H1 (cell line): Measurements from ENCODE around the gene DEFB126. TPM values are rescaled to one million over a fixed set of nuclear protein-coding genes. Genes with fewer than 3 reads are reported as not detected.

Source experiments
- CTCF ChIA-PET: fragments of 300-600 bp; sonication (Branson Sonifier 250); formaldehyde crosslinking; loops from one replicate; lab custom pipeline; 2021; ENCODE audit not compliant: partially characterized antibody; lab: Charles Lee
- POLR2A ChIA-PET: fragments of 300-600 bp; sonication (Branson Sonifier 250); formaldehyde crosslinking; loops from one replicate; lab custom pipeline; 2021; ENCODE audit warnings: inconsistent platforms; ENCODE audit not compliant: partially characterized antibody; lab: Charles Lee
- DNase-seq, 2 experiments: peaks; one replicate each; pipeline versions ENCODE4 v3.0.0 to v3.0.0-alpha.2; 2010 to 2022; ENCODE audit warnings: low spot score in 2 of 2, low read depth in 1 of 2, mixed read lengths in 1 of 2
- FAIRE-seq: peaks from 2 replicates; lab custom pipeline; 2011; peaks lifted over from hg19 to GRCh38; lab: Jason Lieb, UNC
- H2AFZ ChIP-seq: 2 replicates; pipeline ENCODE4 v1.8.1; 2012; ENCODE audit warnings: low read length, inconsistent platforms
- H2AK5ac ChIP-seq: 2 replicates; pipeline ENCODE4 v1.6.1; 2013; ENCODE audit warnings: low read depth, low read length
- H2BK120ac ChIP-seq: replicated peaks from 2 replicates; pipeline ENCODE3; 2013; ENCODE audit warnings: low read depth, low read length, inconsistent platforms
- H2BK12ac ChIP-seq: 2 replicates; pipeline ENCODE4 v1.6.1; 2013; ENCODE audit warnings: low read depth, low read length
- H2BK15ac ChIP-seq: 2 replicates; pipeline ENCODE4 v1.6.1; 2013; ENCODE audit warnings: low read length
- H2BK20ac ChIP-seq: 2 replicates; pipeline ENCODE4 v1.6.1; 2013; ENCODE audit warnings: low read length
- H2BK5ac ChIP-seq: 2 replicates; pipeline ENCODE4 v1.6.1; 2013; ENCODE audit warnings: low read depth, low read length
- H3K14ac ChIP-seq: 2 replicates; pipeline ENCODE4 v1.6.1; 2013; ENCODE audit warnings: inconsistent platforms; ENCODE audit not compliant: insufficient read length
- H3K18ac ChIP-seq: 2 replicates; pipeline ENCODE4 v1.6.1; 2013; ENCODE audit warnings: low read length; ENCODE audit errors: extremely low read depth
- H3K23ac ChIP-seq: 2 replicates; pipeline ENCODE4 v1.6.1; 2013; ENCODE audit warnings: inconsistent platforms; ENCODE audit not compliant: insufficient read length
- H3K23me2 ChIP-seq: 2 replicates; pipeline ENCODE4 v1.6.1; 2013; ENCODE audit warnings: low read depth, low read length
- H3K27ac ChIP-seq: 2 replicates; pipeline ENCODE4 v1.6.1; 2011; ENCODE audit warnings: low read depth, low read length, inconsistent platforms
- H3K27me3 ChIP-seq, 4 experiments: replicated peaks in 1 of 4; 1 replicate in 1 of 4; 2 replicates in 3 of 4; pipeline versions ENCODE4 v1.6.1 to v1.8.1; 2011 to 2013; ENCODE audit warnings: low read length in 3 of 4, mild to moderate bottlenecking in 3 of 4, inconsistent platforms in 2 of 4, mixed read lengths in 2 of 4, moderate library complexity in 1 of 4; ENCODE audit not compliant: control insufficient read depth in 3 of 4, insufficient read depth in 3 of 4; ENCODE audit errors: extremely low read depth in 1 of 4
- H3K36me3 ChIP-seq, 4 experiments: 2 replicates each; pipeline versions ENCODE4 v1.6.1 to v1.8.1; 2011 to 2013; ENCODE audit warnings: mild to moderate bottlenecking in 4 of 4, low read length in 3 of 4, moderate library complexity in 2 of 4, control low read depth in 1 of 4, inconsistent platforms in 1 of 4; ENCODE audit not compliant: insufficient read depth in 4 of 4, control insufficient read depth in 2 of 4
- H3K4ac ChIP-seq: replicated peaks from 2 replicates; pipeline ENCODE3; 2013; ENCODE audit warnings: low read length, low read depth, mixed read lengths, inconsistent platforms; ENCODE audit not compliant: insufficient read length
- H3K4me1 ChIP-seq, 4 experiments: replicated peaks in 1 of 4; 1 replicate in 1 of 4; 2 replicates in 3 of 4; pipeline versions ENCODE4 v1.6.1 to v1.8.1; 2011 to 2013; ENCODE audit warnings: low read length in 3 of 4, inconsistent platforms in 2 of 4, mixed read lengths in 1 of 4; ENCODE audit not compliant: insufficient read depth in 4 of 4, control insufficient read depth in 3 of 4
- H3K4me2 ChIP-seq, 2 experiments: 2 replicates each; pipeline versions ENCODE4 v1.6.1 to v1.8.1; 2011 to 2013; ENCODE audit warnings: low read depth in 2 of 2, low read length in 2 of 2, control low read depth in 1 of 2, inconsistent platforms in 1 of 2, mild to moderate bottlenecking in 1 of 2; ENCODE audit not compliant: insufficient read depth in 1 of 2
- H3K4me3 ChIP-seq, 4 experiments: fragments of 200-600, 300-600 bp in 1 of 4; sonication (generic), shearing (Covaris generic), sonication (Bioruptor Twin) in 1 of 4; 2 replicates each; pipeline versions ENCODE4 v1.5.1 to v1.8.1; 2011 to 2016; ENCODE audit warnings: low read length in 4 of 4, low read depth in 3 of 4, control low read depth in 2 of 4, inconsistent platforms in 2 of 4, mild to moderate bottlenecking in 2 of 4, mixed read lengths in 1 of 4, moderate library complexity in 1 of 4; ENCODE audit not compliant: insufficient read depth in 2 of 4; ENCODE audit errors: extremely low read depth in 1 of 4
- H3K56ac ChIP-seq: replicated peaks from 2 replicates; pipeline ENCODE3; 2013; ENCODE audit warnings: low read depth, mild to moderate bottlenecking, mixed read lengths, low read length, inconsistent platforms; ENCODE audit not compliant: insufficient read length
- H3K79me1 ChIP-seq: 2 replicates; pipeline ENCODE4 v1.6.1; 2013; ENCODE audit warnings: low read depth, low read length, control low read depth
- H3K79me2 ChIP-seq, 2 experiments: 2 replicates each; pipeline versions ENCODE4 v1.6.1 to v1.8.1; 2012 to 2013; ENCODE audit warnings: low read length in 2 of 2, mild to moderate bottlenecking in 2 of 2, inconsistent platforms in 1 of 2; ENCODE audit not compliant: insufficient read depth in 2 of 2, control insufficient read depth in 1 of 2
- H3K9ac ChIP-seq, 4 experiments: replicated peaks in 1 of 4; 1 replicate in 1 of 4; 2 replicates in 3 of 4; pipeline versions ENCODE4 v1.6.1 to v1.8.1; 2011 to 2013; ENCODE audit warnings: low read depth in 3 of 4, low read length in 3 of 4, control low read depth in 2 of 4, mild to moderate bottlenecking in 2 of 4, moderate library complexity in 2 of 4, inconsistent platforms in 1 of 4; ENCODE audit errors: extremely low read depth in 1 of 4
- H3K9me3 ChIP-seq, 2 experiments: 2 replicates each; pipeline versions ENCODE4 v1.6.1 to v1.8.1; 2012 to 2013; ENCODE audit warnings: mild to moderate bottlenecking in 2 of 2, moderate library complexity in 2 of 2, control low read depth in 1 of 2, inconsistent platforms in 1 of 2, low read depth in 1 of 2, low read length in 1 of 2, mixed read lengths in 1 of 2; ENCODE audit not compliant: insufficient read depth in 2 of 2
- H4K20me1 ChIP-seq, 2 experiments: replicated peaks in 1 of 2; 2 replicates each; pipeline versions ENCODE3 to v1.8.1; 2011 to 2013; ENCODE audit warnings: inconsistent platforms in 2 of 2, low read length in 2 of 2, mild to moderate bottlenecking in 1 of 2; ENCODE audit not compliant: insufficient read depth in 2 of 2, control insufficient read depth in 1 of 2
- H4K5ac ChIP-seq: 2 replicates; pipeline ENCODE4 v1.6.1; 2013; ENCODE audit warnings: low read length, low read depth, mixed read lengths, inconsistent platforms; ENCODE audit not compliant: insufficient read length
- H4K8ac ChIP-seq: 2 replicates; pipeline ENCODE4 v1.8.0; 2013; ENCODE audit warnings: mild to moderate bottlenecking, moderate library complexity, low read length, inconsistent platforms; ENCODE audit not compliant: insufficient read depth; ENCODE audit errors: extremely low read depth
- H4K91ac ChIP-seq: replicated peaks from 2 replicates; pipeline ENCODE3; 2013; ENCODE audit warnings: low read length, mixed read lengths, inconsistent platforms; ENCODE audit not compliant: insufficient read length
- ASH2L ChIP-seq: fragments of 200-600, 300-600 bp; sonication (generic); IDR thresholded peaks from one replicate; pipeline ENCODE4 v1.7.1; 2017; ENCODE audit warnings: low read length
- CBX8 ChIP-seq: fragments of 300-800, 300-1000 bp; sonication (generic); IDR thresholded peaks from 2 replicates; pipeline ENCODE4 v1.7.1; 2016; ENCODE audit warnings: low read depth, low read length, borderline replicate concordance
- WGBS, 2 experiments: shearing (Covaris generic) in 1 of 2; methylation state at CpG; one replicate each; pipeline versions ENCODE4 v1.1.6 to v1.1.7; 2013 to 2015; ENCODE audit warnings: low lambda C conversion rate in 2 of 2, mixed read lengths in 2 of 2, inconsistent platforms in 1 of 2, low coverage in 1 of 2, missing lambda C conversion rate in 1 of 2; ENCODE audit not compliant: insufficient replicate concordance in 2 of 2, insufficient coverage in 1 of 2, insufficient read length in 1 of 2; ENCODE audit errors: extremely low coverage in 1 of 2, missing lambda C conversion rate in 1 of 2; 5-methylcytosine and 5-hydroxymethylcytosine counted together
- polyA plus RNA-seq, 7 experiments: library from polyadenylated mRNA; depleted of rRNA in 3 of 7; stranded (reverse) in 5 of 7; unstranded in 2 of 7; fragments of >200 nt in 5 of 7; fragments of 200-250 nt in 2 of 7; gene quantifications; 1 replicate in 5 of 7; 2 replicates in 1 of 7; 4 replicates in 1 of 7; pipeline versions ENCODE4 v1.2.1 to v1.2.3, GENCODE V29; 2011 to 2013; ENCODE audit warnings: missing spikeins in 2 of 7, mixed read lengths in 2 of 7
- total RNA-seq: library from RNA; stranded (reverse); fragmentation: NEBNext Ultra II Directional; extraction: Animal tissue kit (Norgen Biotek cat#: 25700); gene quantifications from 2 replicates; pipeline ENCODE4 v1.2.1, GENCODE V29; 2021

DEFB126 gene
- total and polyA plus RNA-seq, 2 of the 8 experiments (the other 6 are each of a cell fraction or from before 2014, with no cell fraction given), result not detected

DNA sequence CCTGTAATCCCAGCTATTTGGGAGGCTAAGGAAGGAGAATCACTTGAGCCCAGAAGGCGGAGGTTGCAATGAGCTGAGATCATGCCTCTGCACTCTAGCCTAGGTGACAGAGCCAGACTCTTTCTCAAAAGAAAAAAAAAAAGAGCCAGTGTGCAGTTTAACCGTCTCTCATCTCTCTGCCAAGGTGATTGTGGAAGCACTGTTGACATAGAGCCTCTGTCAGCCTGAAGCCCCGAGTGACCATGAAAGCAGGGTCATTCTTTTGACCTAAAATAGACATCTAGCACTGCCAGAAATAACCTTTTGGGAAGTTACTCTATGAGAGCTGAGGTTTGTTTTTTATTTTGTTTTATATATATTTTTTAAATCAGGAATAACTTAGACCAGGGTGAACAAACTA, 22.2 kb downstream of the DEFB126 start:
- no peak overlapping the region for H3K56ac ChIP-seq
- H4K8ac ChIP-seq, result no peak overlapping the region
- H2BK12ac ChIP-seq, result no peak overlapping the region
- no peak overlapping the region for H2AK5ac ChIP-seq
- peaks cover 26 to 28% of the 10 kb centered on the region in 2 experiments for H3K9me3 ChIP-seq
- H3K4me1 ChIP-seq, result no peaks in the 10 kb centered on the region
- H3K4me2 ChIP-seq, result no peak overlapping the region
- no peak overlapping the region for H2BK15ac ChIP-seq
- no peak overlapping the region for H2BK120ac ChIP-seq
- H4K91ac ChIP-seq, result no peak overlapping the region
- no peak overlapping the region for H3K4ac ChIP-seq
- FAIRE-seq, result no peak
- no peak overlapping the region for H3K14ac ChIP-seq
- DNase-seq, result no peak
- no peak overlapping the region for H4K5ac ChIP-seq
- 70% methylated on average over 3 of the region's 3 CpGs; no CpG with 5 or more reads in 1 of the 2 experiments for WGBS, 2 experiments
- no peak overlapping the region for H3K18ac ChIP-seq
- H3K27ac ChIP-seq, result no peak overlapping the region
- no peak overlapping the region for H3K4me3 ChIP-seq
- H3K23ac ChIP-seq, result no peak overlapping the region
- no peak for TF ChIP-seq ASH2L
- no peak for TF ChIP-seq CBX8
- ChIA-PET POLR2A (no interaction called here), CTCF (no interaction called here)
- no peaks in the 10 kb centered on the region for H3K36me3 ChIP-seq
- no peaks in the 10 kb centered on the region for H4K20me1 ChIP-seq
- no peaks in the 10 kb centered on the region for H3K79me1 ChIP-seq
- H2BK20ac ChIP-seq, result no peak overlapping the region
- no peaks in the 10 kb centered on the region for H3K27me3 ChIP-seq
- no peak overlapping the region for H2AFZ ChIP-seq
- H3K23me2 ChIP-seq, result peaks cover 2% of the 10 kb centered on the region; the same call in 1 of the 2 replicates
- no peak overlapping the region for H2BK5ac ChIP-seq
- H3K79me2 ChIP-seq, result no peaks in the 10 kb centered on the region
- H3K9ac ChIP-seq, result no peak overlapping the region
